Amygdala (tissue), 56 donors: ENCODE results near the gene HOXD12.

ENCODE experiments used
- DNase-seq, 56 donors: peaks; one replicate each; lab custom pipeline; 2025; lab: John Stamatoyannopoulos, UW

HOXD12 gene

DNA sequence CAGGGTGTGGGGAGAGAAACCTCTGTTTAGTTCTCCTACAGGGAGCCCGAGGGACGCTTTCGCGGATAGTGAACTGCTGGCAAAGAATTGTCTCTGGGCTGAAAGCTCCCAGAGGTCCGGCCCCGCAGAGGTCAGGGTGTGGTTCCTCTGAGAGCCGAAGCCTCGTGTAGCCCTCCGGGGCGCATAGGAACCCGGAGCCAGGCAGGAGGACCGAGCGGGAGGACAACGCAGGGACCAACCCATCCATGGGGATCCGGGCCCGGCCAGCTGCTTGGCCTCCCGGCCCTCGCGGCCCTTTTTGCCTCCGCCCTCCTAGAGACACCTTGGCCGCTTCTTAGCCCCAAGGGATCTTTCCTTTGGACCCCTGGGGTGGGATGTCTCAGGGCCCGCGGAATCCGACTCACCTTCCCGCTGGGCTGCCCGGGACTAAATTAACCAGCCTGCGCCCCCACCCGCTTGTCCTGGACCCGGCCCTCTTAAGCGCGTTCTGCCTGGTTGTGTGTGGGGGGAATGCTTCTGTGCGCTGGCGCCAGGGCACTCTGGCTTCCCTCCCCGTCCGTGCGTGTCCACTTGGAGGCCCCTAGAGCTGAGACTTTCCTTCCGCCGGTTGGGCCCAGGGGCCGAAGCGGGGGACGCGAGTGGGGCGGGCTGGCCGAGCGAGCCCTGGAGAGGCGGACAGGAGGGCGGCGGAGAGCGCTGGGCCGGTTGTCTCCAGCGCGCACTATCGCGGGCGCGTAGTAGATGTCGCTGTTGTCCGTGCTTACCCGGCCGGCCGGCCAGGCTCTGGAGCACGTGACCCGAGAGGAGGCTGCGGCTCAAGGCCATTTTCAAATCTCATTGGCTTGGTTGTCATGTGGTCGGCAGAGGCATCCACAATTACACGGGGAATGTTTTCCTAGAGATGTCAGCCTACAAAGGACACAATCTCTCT lies 16.6 kb downstream of the HOXD12 start, which contains the start of gene HOXD10:
Gene HOXD10 (plus strand): TSS at position 896 of the 931 bp plus-strand sequence. CDS start 56 bp downstream, outside the sequence.
- no peak for DNase-seq

DNA sequence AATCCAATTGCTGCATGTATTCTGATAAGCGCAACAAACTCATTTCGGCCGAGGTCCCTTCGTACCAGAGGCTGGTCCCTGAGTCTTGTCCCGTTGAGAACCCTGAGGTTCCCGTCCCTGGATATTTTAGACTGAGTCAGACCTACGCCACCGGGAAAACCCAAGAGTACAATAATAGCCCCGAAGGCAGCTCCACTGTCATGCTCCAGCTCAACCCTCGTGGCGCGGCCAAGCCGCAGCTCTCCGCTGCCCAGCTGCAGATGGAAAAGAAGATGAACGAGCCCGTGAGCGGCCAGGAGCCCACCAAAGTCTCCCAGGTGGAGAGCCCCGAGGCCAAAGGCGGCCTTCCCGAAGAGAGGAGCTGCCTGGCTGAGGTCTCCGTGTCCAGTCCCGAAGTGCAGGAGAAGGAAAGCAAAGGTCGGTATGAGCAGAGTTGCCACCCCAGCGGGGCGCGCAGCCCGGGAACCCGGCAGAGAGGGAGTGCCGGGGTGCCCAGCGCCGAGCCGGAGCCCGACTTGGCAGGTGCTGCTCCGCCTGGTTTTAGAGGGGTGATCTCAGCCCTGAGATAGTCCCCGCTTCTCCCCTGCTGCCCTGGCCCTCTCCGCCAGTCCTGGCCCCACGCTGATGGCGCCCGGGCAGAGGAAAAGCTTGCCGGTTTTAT lies 17.7 kb downstream of the HOXD12 start:
- DNase-seq = no peak

DNA sequence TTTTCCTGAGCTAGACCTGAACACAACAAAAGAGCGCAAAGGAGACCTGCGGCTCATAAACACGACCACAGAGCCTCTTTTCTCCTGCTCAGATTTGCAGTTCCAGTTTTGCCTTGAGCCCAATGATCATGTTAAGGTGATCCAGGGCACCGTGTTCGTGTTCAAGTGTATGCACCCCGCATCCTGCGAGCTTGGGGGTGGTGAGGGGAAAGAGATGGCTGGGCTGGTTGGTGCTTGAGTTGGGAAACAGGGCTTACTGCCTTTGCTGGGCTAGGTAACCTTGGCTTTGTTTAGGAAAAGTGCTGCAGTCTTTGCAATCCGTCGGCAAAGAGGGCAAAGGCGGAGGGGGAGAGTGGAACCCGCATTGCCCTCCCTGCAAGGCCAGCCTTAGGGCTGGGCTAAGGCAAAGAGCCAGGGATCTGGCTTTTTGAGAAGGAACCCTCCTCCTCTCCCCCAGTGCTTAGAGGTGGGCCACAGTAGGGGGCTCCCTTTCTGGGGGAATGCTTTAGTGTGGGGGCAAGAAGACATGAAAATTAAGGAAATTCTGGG lies 18.3 kb downstream of the HOXD12 start:
- DNase-seq = no peak

DNA sequence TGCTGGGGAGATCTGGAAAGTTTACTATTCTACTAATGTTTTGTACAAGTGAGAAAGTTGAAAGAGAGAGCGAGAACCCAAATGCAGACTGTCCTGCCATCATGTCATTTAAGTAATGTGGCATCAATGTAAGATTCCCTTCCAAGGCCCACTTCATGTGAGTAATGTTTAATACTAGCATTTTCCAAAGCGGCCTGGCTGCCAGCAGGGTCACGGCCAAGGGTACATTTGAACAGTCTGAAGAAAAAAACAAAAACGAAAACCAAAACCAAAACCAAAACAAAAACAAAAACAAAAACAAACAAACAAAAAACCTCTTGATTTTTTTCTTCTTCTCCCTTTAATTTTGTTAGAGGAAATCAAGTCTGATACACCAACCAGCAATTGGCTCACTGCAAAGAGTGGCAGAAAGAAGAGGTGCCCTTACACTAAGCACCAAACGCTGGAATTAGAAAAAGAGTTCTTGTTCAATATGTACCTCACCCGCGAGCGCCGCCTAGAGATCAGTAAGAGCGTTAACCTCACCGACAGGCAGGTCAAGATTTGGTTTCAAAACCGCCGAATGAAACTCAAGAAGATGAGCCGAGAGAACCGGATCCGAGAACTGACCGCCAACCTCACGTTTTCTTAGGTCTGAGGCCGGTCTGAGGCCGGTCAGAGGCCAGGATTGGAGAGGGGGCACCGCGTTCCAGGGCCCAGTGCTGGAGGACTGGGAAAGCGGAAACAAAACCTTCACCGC lies 19.2 kb downstream of the HOXD12 start:
- DNase-seq = no peak

DNA sequence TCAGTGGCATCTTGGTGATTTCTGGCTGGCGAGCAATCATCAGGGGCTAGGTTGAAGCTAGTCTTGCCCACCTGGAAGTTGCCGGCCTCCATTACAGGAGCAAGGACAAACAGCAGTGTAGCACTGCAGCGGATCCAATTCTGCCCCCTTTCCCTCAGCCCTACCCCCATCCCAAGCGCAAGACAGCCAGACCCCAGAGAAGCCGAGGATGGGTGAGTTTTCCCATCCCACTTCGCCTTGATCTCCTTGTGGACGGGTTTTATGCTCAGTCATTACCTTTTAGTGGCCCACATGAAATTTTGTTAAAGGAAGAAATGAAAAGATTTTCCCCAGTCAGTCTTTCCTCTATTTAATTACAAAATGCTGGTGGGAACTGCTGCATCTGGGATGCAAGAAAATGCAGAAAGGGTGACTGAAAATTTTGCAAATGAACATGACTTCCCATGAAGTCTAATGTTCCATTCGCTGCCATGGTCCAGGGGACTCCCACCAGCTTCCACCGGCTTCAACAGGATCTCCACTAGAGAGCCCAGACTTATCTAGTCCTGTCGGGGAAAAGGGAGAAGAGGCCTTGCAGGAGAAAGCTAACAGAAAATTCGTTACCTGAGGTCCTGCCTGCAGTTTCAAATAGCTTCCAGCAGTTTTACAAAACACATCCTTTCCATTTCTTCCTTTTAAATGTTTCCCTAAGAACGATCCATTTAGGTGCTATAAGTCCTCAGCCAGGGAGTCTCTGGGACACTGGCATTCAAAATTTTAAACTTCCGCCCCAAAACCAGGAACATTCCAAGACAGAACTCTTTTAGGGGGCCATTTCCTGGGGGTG lies 21.0 kb downstream of the HOXD12 start:
- DNase-seq = no peak

DNA sequence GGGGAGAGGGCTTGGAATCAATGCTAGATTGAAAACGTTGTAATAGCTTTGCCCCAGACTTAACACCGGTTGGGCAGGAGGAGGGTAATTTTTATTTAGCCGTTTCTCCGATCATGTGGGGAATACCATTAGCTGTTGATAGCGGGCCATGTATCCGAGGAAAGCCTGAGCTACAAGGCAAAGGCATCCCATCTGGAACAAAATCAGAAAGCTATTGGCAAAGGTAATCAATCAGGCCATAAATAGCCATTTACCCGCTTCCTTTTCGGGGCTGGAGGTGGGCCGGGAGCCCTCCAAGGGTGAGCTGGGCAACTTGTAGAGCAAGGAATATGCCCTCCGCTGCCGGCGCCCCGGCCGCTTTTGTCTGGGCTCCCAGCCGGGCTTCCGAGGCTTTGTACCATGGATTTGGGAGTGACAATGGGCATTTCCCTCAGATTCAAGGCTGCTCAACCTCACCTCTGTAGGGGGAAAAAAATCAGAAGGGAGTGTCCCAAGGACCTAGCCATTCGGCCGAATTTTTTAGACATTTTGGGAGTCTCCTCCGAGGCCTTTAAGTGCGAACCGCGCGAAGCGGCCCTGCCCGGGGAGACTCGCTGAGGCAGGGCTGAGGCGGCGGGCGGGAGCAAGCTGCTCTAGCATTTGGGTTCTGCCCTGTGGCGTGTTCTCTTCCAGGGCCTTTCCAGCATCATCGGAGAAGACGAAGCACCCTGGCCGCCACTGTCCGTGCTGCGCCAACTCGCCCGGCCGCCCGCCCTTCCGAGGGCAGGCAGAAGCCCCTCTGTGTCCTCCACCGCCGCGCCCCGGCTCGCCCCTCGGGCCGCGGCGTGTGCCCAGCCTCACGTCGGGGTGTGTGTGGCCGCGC lies 21.8 kb downstream of the HOXD12 start:
- no peak for DNase-seq

DNA sequence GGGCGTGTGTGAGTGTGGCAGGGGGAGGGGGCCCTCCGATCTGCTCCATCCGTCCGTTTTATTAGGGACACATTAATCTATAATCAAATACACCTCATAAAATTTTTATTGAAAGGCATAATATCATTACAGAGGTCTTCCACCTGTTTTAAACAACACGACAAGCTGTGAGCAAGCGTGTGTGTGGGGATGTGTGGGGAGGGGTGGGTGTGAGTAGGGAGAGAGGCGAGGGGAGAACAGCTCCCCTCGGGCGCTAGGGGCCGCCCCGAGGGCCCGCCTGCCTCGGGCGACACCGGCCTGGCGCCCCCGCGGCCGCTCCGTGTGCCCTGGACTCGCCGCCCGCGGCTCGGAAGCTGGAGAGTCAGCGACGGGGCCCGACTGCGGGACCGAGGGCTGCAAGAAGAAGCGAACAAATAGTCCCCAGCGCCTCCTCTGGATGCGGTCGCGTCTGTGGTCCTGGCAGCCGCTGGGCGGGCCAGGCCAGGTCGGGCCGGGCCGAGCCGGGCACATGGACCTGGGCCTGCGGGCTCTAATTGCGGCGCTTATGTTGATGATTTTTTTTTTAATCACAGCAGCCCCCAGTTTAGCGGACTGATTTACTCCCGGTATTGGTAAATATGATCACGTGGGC lies 22.6 kb downstream of the HOXD12 start:
- DNase-seq = no peak

DNA sequence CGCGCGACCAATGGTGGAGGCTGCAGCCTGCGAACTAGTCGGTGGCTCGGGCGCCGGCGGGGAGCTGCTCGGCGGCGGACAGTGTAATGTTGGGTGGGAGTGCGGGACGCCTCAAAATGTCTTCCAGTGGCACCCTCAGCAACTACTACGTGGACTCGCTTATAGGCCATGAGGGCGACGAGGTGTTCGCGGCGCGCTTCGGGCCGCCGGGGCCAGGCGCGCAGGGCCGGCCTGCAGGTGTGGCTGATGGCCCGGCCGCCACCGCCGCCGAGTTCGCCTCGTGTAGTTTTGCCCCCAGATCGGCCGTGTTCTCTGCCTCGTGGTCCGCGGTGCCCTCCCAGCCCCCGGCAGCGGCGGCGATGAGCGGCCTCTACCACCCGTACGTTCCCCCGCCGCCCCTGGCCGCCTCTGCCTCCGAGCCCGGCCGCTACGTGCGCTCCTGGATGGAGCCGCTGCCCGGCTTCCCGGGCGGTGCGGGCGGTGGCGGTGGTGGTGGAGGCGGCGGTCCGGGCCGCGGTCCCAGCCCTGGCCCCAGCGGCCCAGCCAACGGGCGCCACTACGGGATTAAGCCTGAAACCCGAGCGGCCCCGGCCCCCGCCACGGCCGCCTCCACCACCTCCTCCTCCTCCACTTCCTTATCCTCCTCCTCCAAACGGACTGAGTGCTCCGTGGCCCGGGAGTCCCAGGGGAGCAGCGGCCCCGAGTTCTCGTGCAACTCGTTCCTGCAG lies 23.3 kb downstream of the HOXD12 start, which contains the start of gene HOXD9:
Gene HOXD9 (plus strand): TSS at position 37 of the 728 bp plus-strand sequence. CDS start 50 bp downstream, at position 87.
- no peak for DNase-seq

DNA sequence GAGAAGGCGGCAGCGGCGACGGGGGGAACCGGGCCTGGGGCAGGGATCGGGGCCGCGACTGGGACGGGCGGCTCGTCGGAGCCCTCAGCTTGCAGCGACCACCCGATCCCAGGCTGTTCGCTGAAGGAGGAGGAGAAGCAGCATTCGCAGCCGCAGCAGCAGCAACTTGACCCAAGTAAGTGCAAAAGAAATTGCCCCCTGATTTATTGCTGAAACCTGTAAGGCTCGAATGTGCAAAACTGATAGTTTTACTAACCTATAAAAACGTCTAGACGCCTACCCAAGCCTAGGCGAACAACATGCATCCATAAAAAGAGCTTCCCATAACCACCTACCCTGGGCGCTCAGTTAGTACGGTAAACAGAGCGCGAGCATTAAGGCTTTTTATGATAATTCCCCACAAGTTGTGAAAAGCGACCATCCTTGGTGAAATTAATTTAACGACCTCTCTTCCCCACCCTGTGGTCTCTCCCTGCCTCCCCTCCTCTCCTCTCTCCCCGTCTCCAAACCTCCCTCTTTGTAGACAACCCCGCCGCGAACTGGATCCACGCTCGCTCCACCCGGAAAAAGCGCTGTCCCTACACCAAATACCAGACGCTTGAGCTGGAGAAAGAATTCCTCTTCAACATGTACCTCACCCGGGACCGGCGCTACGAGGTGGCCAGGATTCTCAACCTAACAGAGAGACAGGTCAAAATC lies 24.0 kb downstream of the HOXD12 start:
- no peak for DNase-seq

DNA sequence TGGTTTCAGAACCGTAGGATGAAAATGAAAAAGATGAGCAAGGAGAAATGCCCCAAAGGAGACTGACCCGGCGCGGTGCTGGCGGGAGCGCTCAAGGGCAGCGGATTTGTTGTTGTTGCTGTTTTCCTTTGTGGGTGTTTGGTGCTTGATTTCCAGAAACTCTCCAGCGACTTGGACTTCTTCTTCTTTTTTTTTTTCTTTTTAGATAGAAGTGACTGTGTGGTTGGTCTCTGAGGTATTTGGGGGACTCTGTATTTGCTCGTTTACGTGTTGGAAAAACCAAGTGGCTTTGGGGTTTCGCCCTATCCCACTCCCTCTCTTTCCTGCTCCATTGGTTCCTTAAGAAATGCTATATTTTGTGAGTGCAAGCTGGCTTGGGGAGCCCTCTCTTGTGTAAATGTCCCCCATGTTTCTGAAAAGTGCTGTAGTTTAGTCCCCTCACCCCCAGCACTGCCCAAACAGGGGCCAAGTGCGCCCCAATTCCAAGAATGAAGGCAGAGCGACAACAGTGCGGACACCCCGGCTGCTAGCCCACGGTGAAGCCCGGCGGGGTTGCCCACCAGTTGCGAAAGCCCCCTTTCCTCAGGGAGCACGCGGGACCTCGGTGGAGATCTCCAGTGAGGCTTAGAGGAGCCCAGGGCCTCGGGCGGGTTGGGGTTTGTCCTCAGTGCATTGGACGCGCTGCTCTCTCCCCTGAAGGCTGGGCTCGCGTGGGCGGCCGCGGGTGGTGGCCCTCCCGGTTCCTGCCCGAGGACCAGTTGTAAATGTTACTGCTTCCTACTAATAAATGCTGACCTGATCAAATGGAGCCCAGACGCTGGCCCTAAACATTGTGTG lies 24.7 kb downstream of the HOXD12 start:
- DNase-seq = no peak

DNA sequence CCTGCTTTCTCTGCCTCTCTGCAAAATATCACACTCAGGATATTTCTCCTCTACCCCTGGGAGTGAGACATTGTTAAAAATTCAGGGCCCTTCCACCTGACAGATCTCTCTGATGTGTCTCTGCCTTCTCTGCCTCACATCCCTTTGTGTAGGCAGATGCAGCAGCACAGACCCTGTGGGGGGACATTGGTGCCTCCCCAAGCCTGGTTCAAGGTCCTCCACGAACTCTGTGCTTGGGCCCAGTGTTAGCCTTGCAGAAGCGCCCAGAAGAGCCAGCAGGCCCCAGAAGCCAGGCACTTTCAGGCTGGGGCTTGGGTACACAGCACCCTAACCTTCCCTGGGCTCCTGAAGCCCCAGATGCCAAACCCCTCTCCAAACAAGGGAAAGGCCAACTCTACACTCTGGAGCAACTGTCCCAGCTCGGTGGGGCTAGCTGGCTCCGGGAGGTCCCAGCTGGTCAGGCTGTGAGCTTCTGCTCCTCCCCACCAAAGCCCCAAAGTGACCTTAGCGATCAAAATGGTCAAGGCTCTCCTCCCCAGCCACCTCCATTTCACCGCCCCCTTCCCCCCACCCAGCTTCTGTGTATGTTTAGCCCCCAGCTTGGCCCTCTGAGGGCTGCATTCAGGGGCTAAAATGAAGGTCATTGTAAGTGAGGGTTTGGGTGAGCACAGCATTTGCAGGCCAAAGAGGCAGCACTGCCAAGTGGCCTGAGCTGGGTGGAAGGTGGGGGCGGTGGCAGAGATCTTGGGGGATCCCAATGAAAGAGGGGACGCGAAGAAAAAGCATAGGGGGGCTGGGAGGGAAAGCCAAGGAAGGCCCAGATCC lies 25.6 kb downstream of the HOXD12 start:
- no peak for DNase-seq

DNA sequence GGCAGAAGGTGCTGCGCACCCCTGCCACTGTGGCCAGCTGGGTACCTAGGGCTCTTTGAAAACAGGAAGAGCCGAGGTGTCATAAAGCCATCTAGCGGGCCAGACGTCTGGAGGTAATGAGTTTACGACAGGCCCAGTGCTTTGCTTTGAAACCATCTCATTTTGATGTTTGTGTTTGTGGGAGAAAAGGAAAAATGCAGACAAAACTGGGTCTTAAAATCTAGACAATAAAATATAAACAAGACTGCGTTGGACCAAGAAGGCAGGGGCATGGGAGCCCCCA lies 26.1 kb downstream of the HOXD12 start:
- DNase-seq = no peak

DNA sequence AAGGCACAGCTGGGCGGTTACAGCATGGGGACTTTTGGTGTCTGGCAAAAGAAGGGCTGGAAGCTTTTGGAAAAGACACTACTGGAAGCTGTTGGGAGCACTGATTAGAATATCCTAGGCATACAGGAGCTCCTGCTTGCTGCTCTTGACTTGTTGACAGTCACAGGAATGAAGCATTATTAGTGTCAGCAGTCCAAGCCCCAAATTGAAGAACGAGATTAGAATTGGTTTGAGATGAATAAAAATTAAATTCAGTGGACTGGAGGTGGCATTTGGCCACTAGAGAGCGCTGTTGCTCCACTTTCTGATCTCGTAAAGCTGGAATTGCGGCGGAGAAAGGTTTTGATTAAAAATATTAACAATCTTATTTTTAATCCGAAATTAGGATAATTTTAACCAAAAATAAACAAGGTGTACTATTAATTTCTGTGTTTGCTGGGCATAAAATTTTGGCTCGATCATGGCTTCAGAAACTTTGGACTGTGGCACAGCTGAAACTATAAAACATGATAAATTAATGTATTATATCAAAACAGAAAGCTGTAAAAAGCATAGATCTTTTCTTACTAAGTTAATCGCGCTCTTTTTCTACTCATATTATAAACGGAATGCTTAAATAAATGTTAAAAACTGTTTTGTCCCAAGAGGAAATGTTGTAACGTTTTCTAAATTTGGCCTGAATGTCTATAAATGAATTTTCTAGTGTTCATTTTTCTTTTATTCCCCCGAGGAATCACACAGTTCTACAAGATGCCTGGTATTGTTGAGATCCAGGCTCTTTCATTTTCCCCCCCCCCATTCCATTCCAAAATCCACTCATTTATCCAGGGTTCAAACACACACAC lies 27.6 kb downstream of the HOXD12 start:
- peak in 39 of 56 donors; percentile 1 to 84 (median 19) for DNase-seq

DNA sequence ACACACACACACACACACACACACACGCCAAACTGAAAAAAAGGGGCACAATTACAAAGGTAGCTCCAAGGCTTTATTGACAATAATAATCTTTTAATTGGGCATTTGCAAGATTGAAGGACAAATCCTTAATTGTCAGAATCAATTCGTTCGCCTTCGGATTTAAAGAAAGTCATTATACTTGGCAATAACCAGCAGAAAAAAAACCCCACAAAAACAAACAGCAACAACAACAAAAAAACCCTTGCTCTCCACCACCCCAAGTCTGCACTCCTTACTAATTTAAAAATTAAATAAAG lies 28.1 kb downstream of the HOXD12 start:
- DNase-seq = no peak
